Choroid plexus epithelial cell (primary cell): ENCODE data around the gene ERBB2.

Experiments used
- DNase-seq: peaks from one replicate; pipeline ENCODE4 v3.0.0-alpha.2; 2010; ENCODE audit warnings: low read depth
- H3K4me3 ChIP-seq: 2 replicates; pipeline ENCODE4 v1.5.1; 2011; ENCODE audit warnings: low read depth, mild to moderate bottlenecking, control low read depth, low read length, moderate library complexity
- CTCF ChIP-seq: conservative IDR thresholded peaks from 2 replicates; pipeline ENCODE4 v1.5.1; 2011; ENCODE audit warnings: low read depth, mild to moderate bottlenecking, control low read depth, inconsistent platforms, low read length, moderate library complexity

Gene ERBB2

GRCh38 chr17:39670746-39671145 is 29.1 kb upstream of the ERBB2 start:
- no peak for DNase-seq
- no peak overlapping the region for H3K4me3 ChIP-seq
- TF ChIP-seq CTCF, result no peak

DNA sequence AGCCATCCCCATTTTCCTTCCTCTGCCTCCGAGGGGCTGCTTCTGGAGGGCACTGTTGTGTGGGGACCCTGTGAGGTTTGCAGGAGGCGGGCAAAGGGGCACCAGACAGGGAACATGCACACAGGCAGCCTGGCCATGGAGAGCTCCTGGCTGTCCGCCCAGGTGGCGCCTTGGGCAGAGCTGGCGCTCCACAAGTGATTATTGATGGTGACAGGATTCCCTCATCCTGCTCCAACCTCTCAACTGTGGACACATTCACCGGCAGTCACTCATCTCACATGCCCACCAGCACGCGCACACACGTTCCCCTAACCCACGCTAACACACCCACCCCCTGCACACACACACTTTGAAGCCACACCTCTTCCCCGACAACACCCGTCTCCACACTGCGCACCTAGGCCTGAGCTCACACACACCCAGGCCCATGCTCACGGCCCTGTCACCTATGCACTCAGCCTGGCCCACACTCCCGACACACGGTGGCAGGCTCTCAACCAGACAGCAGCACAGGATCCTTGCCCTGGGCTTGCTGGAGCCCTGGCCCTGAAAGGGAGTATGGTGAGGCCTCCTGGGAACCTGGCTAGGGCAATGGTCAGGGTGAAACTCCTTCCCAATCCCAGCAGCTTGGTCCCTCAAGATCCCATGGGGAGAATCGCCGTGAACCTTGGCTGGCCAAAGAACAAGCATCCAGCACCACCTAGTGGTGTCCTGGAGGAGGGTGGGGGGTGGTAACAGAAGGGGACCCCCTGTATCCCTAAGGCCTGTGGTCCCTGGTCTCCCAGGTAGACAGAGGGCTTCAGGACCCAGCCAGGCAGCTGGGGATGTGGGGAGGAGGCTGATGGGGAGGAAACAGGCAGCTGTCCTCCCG is 28.0 kb upstream of the ERBB2 start:
- peak; percentile 54 for DNase-seq
- no peak overlapping the region for H3K4me3 ChIP-seq
- peak; percentile 83 for TF ChIP-seq CTCF

DNA sequence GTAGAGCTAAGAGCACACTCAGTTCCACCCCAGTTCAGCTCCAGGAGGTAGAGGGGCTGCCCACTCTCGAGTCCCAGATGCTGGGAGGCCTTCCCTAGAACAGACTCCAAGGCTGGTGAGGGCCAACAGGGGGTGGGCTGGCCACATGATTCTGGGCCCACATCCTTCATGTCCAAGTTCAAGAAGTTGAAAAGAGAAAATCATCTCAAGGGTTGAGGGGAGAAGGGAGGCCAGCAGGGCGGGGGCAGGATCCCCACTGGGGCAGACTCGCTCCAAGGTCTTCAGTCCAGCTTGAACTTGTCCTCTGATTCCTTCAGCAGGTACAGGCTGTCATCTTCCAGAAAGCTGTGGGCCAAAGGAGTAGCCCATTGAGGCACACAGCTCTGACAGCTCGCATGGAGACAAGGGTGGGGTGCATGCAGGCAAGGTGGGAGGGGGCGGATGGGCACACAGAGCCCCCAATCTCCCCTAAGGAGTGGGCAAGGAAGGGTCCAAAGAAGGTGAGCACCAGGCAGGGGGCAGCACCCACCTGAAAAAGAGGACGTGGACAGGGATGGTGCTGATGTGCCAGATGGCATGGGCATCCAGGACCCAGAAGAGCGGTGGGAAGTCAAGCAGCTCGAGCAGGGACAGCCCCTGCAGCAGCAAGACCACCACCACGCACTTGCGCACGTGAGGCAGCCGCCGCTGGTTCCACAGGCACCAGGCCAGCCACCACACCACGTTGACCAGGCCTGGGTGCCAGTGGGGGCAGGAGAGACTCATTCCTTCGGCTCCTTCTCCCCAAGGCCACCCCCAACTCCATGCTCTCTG is 27.1 kb upstream of the ERBB2 start:
- no peak for TF ChIP-seq CTCF
- DNase-seq, result no peak
- H3K4me3 ChIP-seq, result no peak overlapping the region

- no peak for DNase-seq
- no peak for TF ChIP-seq CTCF
These were observed 26.4 kb upstream of the ERBB2 start for GRCh38 chr17:39673335-39674081.

DNA sequence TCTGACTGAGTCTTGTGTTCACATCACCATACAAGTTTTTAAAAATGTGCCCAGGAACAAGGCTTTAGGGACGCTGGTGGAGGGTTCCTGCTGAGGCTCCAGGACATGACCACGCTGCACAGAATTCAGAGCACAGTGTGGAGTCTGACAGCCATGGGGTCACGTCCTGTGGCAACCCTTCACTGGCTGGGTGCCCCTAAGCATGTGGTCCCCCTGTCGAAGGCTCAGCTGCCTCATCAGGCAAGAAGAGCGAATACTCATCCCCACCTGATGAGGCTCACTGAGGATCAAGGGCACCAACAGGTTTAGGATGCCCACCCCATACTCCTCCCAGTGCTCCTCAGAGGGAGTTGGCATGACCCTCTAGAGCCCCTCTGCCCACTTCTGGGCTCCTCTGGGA is 25.7 kb upstream of the ERBB2 start:
- no peak overlapping the region for H3K4me3 ChIP-seq
- no peak for DNase-seq
- no peak for TF ChIP-seq CTCF

More at GRCh38 chr17:39673335-39674081, 26.4 kb upstream of the ERBB2 start:
- no peak overlapping the region for H3K4me3 ChIP-seq

DNA sequence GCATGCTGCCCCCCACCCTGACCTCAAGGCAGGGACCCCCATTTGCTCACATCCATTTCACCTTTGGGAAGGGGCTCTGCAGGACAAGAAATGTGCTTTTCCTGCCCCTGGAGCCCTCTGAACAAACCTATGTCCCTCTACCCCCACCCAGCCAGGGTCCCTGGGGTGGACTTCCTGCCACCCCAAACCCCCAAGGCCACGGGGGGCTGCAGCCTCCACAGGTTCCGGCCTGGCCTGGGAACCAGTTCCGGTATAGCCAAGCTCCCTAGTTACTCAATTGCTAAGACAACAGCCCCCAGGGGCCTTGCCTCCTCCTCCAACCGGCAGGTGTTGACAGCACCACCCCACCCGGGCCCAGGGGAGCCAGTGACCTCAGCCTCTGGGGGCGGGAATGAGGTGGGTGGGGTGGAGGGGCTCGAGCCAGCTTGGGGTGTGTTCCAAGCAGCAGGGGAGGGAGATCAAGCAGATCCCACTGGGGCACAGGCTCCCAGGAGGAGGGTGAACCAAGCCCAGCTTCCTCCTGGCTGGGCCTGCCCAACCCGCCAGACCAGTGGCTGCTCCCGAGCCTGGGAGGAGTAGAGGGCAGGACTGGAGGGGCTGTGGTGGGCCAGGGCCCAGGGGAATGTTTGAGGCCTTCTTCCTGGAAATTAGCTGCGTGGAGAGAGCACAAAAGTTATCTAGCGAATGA is 25.0 kb upstream of the ERBB2 start:
- DNase-seq, result peak; percentile 40
- no peak for TF ChIP-seq CTCF
- H3K4me3 ChIP-seq, result no peak overlapping the region
